GM18868 (cell line): Measurements from ENCODE around the gene DSCAM.
"Not testable (repeated sequence)": the region's sequence is repeated elsewhere in the genome, so short reads cannot be mapped to it uniquely, and the experiment has no call there.

ENCODE experiments used
- ATAC-seq: cut with Tn5 transposase; IDR thresholded peaks from one replicate; pipeline ENCODE4 v1.9.1; 2021; ENCODE audit warnings: mild to moderate bottlenecking, moderate library complexity; ENCODE audit not compliant: unreplicated experiment

The DSCAM gene

DNA sequence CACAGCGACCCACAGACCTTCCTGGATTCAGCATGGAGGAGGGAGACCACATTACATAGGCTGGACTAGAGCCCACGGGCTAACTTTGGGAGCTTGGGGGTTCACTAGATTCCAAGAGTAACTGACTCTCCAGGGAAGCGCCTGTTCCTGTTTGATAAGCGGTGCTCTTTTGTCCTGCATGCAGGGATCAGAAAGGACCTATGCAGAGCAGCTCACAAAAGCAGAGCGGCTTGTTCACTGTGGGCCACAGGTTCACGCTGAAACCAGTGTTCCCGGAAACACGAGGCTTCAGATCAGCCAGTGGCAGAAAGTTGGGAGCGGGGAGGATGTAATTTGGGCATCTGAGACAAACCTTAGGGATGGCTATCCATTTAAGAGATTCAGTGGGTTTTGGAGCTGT, 575.8 kb downstream of the DSCAM start:
- no peak for ATAC-seq

DNA sequence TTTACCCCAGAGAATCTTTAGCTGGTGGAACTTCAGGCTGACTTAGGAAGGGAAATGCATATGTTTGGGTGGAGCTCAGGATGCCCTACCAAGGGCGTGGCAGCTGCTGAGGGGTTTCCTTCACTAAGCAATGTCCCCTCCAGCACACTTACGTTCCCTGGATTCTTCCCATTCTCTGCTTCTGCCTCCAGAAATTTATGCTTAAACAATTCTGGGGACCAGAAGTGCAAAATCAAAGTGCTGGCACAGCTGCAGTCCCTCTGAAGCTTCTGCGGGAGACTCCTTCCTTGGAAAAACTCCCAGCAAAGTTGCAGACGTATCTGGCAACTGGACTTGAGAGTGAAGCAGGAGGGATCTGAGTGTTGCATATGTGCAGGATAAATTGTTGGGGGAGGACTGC, 576.9 kb downstream of the DSCAM start:
- ATAC-seq, result no peak

DNA sequence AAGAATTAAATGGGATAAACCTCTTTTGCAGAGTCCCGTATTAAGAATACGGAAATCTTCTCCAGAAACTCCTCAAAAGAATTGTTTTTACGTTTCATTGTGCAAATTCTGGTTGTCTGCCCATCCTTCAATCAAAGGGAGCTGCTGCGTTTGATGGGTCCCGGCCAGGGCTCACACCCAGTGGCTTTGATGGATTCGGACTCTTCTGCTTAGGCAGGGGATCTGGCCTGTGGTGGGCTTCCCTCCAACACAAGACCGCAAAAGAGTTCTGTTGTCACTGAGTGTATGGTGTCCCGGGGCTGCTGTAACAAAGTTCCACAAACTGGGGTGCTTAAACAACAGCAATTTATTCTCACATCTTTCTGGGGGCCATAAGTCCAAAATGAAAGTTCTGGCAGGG, 577.7 kb downstream of the DSCAM start:
- ATAC-seq, result no peak

DNA sequence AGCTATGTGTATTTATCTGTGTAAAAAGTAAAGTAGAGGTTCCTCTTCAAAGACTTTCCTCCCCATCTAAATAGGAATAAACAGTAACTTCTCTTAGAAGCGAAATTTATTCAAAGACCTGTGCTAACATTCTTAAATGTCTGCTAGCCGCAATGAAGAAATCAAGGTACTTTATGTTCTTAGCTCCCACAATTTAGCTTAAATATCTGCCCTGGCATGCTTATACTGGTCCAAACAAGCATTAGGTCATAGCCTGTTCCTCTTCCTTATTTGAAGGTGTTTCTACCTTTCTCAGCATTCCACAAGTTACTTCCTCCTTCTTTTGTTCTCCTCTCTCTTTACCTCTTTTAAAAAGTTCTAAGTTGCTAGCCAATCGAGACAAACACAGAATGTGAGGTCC, 588.5 kb downstream of the DSCAM start:
- not testable (repeated sequence) for ATAC-seq

DNA sequence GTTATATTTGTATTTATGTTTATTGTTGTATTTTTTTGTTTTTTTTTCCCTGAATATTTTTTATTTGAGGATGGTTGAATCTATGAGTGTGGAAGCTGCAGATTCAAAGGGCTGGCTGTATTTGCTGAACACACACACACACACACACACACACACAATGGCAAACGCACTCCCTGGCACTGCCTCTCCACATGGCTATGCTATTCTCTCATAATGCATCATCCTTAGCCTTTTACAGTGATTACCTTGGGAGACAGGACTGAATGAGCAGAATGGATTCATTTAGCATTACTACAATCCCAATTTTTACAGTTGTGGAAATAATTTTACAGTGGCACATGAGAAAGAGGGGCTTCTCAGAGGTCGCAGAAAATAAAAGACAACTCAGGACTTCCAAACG, 589.6 kb downstream of the DSCAM start:
- no peak for ATAC-seq

DNA sequence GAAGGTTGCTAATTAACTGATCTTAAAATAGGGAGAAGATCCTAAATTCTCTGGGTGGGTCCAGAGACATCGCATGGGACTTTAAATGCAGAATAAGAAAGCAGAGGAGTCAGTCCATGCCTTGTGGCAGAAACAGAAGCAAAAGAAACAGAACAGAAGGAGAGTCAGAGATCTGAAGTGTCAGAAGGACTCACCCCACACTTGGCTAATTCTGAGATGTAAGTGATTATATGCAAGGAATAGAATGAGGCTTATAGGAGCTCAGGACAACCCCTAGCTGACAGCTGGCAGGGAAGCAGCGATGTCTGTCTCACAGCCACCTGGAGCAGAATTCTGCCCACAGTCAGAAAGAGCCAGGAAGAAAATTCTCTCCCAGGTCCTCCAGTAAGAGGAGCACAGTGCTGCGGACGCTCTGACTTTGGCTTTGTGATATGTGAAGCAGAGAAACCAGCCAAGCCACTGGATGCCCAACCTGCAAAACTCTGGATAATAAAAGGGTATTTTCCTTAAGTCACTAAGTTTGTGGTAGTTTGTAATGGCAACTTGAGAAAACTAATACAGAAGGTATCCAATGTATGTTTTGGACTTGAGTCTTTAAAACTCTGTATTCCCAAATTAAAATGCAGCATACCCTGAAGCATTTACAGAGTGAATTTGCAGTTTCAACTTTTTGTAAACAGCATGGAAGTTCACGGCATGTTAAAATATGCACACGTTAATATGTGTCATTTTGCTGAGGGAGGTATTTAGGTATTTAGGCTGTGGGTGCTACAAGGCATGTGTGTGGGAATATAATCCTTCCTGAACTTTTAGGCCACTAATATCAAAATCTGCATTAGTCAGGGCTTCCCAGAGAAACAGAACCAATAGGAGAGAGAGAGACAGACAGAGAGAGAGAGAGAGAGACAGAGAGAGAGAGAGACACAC, 591.2 kb downstream of the DSCAM start:
- no peak for ATAC-seq

DNA sequence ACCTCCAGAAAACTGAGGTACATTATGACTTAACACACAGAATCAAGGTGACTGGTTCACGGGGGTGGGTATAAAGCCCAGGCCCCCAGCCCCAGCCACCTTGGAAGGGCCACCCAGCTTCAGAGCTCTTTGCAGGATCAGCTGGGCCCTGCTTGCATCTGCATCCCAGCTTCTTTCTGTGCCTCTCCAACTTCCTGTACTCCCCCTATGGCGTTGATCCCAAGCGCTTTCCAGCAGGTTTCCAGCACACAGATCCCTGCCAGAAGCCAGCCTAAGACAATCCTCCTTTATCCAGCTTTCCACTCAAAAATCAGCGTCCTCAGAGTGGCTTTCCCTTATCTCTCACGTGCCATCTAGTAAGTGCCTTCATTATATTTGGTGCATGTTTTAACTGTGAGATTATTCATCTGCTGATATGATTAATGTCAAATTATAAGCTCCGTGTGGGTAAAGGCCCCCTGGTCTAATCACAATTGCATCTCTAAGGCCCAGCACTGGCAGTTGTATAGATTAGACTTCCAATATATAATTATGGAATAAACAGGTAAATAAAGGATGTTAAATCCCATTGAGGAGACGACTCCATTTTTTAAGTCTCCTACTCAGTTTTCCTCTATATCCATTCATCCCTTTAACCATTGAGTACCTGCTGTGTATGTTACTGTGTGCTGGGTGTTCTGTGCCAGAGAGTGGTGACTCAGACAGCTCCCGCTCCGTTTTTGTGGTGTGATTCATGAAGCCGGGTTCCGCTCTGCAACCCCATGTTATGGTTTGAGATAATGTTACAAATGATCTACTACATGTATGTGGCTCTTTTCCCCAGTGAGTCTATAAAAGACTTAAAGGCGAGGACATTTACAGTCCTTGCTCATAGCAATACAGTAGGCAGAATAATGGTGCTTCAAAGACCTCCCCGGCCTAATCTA, 592.2 kb downstream of the DSCAM start:
- no peak for ATAC-seq

DNA sequence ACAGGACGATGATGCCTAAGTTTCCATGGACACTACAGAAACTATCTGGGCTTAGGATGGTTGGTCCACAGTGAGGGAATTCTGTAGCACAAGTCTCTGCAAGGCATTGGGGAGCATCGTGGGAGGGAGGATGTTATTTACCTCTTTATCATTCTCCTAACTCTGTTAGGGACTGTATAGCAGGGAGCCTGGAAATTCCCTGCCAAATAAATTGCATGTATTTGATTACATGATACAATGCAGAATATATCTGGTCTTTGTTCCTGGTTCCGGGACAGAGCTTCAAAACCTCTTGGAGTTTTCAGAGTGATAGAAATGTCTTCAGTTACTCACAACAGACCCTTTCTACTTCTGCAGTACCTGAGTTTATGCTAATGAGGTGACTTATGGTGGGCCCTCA, 593.8 kb downstream of the DSCAM start:
- no peak for ATAC-seq

DNA sequence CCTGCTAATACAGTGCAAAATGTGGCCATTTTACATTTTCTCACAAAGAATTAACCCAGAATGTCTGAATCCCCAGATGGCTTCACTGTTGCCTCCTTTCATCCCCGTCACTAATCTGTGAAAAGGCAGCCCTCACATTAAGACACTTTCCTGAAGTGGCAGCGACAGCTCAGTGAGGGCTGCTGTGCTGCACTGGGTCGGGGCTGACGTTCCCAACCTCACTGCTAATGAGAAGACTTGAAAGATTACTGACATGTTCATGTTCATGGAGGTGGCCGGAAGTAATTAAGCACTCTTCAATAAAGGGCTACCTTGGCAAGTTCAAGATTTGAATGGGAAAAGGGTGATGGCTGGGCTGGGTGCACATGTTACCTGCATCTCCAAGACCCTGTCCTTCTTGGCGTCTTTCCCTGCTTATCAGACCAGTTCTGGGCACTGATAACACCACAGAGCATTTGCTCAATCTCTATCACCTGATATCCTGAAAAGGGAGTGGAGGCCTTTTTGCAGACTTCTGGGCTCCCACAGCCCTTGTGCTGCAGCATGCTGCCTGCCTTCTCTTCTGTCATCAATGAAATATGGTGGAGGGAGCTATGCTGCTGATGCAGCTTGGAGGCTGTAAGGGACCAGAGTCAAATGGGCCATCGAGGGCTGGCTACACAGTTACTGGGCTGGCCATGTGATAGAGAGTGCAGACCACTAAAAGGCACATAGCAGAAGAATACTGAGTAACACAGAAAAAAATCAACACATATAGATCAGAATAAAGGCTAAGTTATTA, 596.3 kb downstream of the DSCAM start:
- no peak for ATAC-seq

DNA sequence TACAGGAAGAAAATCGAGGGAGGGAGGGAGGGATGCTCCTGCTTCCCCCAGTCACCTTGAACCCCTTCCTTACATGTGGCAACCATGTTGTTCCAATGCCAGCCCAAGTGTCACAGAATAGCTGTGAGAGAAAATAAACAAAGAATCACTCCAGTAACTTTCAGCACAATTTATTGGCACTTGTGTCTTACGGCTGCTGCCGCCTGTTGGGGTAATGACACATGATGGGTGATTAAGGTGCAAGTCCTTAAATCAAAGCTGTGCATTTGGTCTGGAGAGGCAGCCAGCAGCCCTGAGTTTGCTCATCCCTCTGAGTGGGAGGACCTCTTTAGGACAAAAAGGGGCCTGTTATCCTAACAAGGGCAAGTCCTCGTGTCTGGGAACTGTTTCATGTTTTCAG, 602.0 kb downstream of the DSCAM start:
- ATAC-seq, result no peak

DNA sequence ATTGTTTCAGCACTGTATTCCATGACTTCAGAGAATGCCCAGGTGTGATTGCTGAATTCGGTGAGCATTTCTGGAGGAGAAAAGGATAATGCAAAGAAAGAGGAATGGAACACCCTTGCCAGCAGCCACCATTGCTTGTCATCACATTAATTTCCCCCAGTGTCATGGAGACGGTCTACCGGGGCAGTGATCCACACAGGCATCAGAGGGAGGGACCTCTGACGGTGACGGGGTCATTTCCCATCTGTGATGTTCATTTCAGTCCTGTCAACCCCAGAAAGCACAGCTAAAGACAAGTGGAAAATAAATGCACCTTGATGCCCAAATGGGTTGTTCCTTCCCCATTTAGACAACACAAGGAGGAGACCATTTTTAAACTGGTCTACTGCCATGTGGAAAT, 603.3 kb downstream of the DSCAM start:
- ATAC-seq, result no peak

DNA sequence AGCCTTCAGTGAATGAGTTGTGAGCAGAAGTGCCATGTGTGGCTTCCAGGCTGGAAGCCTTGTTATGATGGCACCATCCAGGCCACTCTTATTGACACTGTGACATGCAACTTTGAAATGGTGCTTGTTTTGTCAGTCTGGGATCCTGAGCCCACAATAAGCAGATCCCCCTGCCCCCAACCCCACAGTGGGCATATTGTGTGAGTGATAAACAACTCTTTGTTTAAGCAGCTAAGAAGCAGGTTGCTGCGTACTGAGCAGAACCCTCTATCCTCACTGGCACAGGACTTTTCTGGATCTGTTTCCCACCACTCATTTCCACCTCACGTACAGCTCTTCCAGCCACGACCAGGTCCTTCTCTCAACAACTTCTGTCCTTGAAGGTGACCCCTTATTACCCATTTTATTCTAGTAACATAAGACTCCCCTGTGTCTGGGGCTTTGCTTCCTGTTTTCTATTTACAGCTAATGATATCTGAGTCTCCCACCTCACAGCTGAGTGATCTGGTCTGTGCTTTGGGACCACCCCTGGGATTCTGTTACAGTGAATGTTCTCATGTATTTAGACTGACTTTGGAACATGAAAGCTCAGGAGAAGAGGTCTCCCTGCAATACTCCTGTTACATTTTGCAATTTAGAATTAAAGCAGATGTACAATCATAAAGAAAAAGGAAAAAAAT, 604.2 kb downstream of the DSCAM start:
- no peak for ATAC-seq

DNA sequence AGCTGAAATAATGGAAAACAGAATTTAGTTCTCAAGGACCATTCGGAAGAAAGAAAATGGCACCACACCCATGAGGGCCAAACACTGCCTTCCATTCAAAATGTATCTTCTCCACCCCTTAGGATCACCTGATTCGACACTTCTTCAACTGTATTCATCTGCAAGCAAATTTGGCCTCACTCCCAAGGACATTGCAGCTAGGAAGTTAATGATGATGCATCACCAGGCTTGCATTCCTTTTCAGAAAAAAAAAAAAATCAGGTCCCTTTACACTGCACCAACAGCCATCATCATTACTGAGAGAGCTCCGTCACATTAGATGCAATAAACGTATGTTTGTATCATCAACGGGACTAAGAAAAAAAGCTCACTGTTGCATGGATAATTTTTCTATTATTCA, 611.4 kb downstream of the DSCAM start:
- ATAC-seq, result no peak

DNA sequence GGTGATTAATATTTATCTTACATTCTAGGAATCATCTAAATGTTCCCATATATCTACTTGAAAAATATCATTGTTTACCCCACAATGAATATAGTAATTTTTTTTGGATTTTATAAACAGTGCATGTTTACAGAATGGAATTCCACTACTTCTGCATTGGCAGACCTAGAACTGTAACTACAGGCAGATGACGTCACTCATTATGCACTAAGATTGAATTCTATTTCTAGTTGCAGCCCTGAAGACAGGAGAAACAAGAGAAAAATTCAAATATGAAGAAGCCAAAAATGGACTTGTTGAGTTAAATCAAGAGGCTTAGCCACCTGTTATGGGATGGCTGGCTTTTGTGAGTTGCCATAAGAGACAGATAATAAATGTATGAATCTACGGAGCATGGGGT, 615.0 kb downstream of the DSCAM start:
- no peak for ATAC-seq

DNA sequence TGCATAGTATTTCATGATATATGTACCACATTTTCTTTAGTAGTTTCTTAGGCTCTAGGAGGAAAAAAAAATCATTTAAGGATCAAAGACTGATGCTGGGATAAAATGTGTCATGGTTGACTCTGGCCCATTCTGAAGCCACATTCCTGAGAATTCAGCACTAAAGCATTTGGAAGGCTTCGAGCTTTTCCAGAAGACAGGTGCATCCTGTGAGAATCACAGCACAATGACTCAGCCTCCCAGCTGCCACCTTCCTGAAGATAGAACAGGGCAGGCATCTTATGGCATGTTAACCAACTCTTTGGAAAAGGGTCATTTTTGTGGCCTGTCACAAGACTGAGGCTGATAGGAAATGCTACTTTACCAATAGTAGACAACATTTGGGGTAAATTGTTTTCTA, 619.9 kb downstream of the DSCAM start:
- ATAC-seq, result no peak

DNA sequence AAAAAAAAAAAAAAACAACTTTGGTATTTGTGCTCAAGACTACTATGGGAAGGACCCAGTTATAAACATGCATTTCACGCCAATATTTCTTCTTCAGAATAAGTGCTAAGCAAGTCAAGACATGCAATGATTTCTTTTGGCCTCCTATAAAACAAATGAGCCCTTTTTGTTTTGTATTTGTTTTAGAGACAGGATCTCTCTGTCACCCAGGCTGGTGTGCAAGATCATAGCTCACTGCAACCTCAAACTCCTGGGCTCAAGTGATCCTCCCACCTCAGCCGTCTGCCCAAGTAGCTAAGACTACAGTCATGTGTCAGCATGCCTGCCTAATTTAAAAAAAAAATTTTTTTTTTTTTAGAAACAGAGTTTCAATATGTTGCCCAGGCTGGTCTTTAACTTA, 631.0 kb downstream of the DSCAM start:
- no peak for ATAC-seq

DNA sequence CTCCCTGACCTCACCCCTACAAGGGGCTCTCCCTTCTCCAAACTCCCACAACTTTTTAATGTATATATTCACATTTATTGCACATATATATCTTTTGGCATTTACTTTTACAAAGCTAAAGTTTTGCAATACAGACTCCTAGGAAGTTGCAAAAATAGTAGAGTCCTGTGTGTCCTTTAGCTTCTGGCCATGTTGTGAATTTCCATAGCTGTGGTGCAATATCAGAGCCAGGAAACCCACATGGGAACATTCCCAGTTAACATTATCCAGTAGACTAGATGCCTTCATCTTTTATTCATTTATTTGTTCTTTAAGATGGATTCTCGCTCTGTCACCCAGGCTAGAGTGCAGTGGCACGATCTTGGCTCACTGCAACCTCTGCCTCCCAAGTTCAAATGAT, 636.7 kb downstream of the DSCAM start:
- no peak for ATAC-seq

DNA sequence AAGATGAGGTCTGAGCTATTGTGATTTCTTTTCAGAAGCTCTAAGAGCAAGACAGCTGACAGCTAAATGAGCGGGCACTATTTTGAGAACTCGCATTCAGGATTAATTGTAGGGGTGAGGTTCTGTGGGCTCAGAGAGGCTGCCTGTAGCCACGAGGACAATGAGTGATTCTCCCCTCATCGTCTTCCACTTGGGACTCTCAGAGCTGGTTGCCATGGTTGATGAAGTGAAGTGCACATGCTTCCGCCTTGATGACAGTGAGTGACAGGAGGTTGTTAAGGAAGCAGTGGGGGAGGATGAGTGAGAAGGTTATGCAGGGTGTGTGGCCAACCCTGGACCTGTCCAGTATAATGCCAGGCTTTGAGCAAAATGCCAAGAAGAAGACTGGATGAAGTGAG, 638.0 kb downstream of the DSCAM start:
- no peak for ATAC-seq

DNA sequence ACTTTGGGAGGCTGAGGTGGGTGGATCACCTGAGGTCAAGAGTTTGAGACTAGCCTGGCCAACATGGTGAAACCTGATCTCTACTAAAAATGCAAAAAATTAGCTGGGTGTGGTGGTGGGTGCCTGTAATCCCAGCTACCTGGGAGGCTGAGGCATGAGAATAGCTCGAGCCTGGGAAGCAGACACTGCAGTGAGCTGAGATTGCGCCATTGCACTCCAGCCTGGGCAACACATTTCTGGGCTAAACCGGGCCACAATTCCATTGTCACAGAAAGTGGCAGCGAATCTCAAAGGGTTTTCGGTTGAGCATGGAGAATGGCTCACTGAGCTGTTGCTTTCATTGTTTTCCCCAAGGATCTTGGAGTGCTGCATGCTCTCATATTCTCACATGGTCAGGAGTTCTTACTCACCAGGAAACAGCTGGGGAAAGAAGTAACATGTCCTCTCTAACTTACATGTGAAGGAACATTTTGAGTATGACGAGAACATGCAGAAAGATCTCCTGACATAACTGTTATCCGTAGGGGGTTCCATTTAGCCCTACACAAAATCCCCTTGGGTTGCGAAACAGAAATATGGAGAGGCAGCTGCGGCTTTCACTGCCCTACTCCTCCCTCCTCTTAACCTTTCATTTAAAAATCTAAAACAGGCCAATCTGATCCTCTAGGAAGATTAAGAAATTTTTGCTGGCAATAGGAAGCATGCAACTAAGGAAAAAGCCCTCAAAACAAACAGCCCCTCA, 638.6 kb downstream of the DSCAM start:
- no peak for ATAC-seq

DNA sequence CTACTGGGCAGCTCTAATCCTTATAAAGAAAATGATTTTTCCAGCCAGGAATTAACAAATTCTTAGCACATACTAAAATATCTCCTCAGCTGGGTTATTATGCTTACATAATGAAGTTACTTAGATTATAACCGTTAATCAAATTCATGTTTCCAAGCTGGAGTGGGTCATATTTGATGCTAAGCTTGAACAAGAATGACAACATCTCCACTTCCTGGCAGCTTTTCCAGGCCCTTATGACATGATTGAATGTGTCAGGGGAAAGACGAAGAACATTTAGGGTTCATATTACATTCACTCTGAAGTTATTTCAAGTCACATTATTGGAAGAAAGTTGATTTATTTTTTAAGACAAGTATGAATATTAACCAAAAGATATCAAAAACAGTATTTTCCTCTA, 646.0 kb downstream of the DSCAM start:
- ATAC-seq, result no peak
